H1 (cell line): ENCODE measurements around the gene MORN5. TPM values are rescaled to one million over a fixed set of nuclear protein-coding genes. Genes with fewer than 3 reads are reported as not detected.

Experiments used
- CTCF ChIA-PET: fragments of 300-600 bp; sonication (Branson Sonifier 250); formaldehyde crosslinking; loops from one replicate; lab custom pipeline; 2021; ENCODE audit not compliant: partially characterized antibody; lab: Charles Lee
- POLR2A ChIA-PET: fragments of 300-600 bp; sonication (Branson Sonifier 250); formaldehyde crosslinking; loops from one replicate; lab custom pipeline; 2021; ENCODE audit warnings: inconsistent platforms; ENCODE audit not compliant: partially characterized antibody; lab: Charles Lee
- DNase-seq, 2 experiments: peaks; one replicate each; pipeline versions ENCODE4 v3.0.0 to v3.0.0-alpha.2; 2010 to 2022; ENCODE audit warnings: low spot score in 2 of 2, low read depth in 1 of 2, mixed read lengths in 1 of 2
- FAIRE-seq: peaks from 2 replicates; lab custom pipeline; 2011; peaks lifted over from hg19 to GRCh38; lab: Jason Lieb, UNC
- H2AFZ ChIP-seq: 2 replicates; pipeline ENCODE4 v1.8.1; 2012; ENCODE audit warnings: low read length, inconsistent platforms
- H2AK5ac ChIP-seq: 2 replicates; pipeline ENCODE4 v1.6.1; 2013; ENCODE audit warnings: low read depth, low read length
- H2BK120ac ChIP-seq: replicated peaks from 2 replicates; pipeline ENCODE3; 2013; ENCODE audit warnings: low read depth, low read length, inconsistent platforms
- H2BK12ac ChIP-seq: 2 replicates; pipeline ENCODE4 v1.6.1; 2013; ENCODE audit warnings: low read depth, low read length
- H2BK15ac ChIP-seq: 2 replicates; pipeline ENCODE4 v1.6.1; 2013; ENCODE audit warnings: low read length
- H2BK20ac ChIP-seq: 2 replicates; pipeline ENCODE4 v1.6.1; 2013; ENCODE audit warnings: low read length
- H2BK5ac ChIP-seq: 2 replicates; pipeline ENCODE4 v1.6.1; 2013; ENCODE audit warnings: low read depth, low read length
- H3K14ac ChIP-seq: 2 replicates; pipeline ENCODE4 v1.6.1; 2013; ENCODE audit warnings: inconsistent platforms; ENCODE audit not compliant: insufficient read length
- H3K18ac ChIP-seq: 2 replicates; pipeline ENCODE4 v1.6.1; 2013; ENCODE audit warnings: low read length; ENCODE audit errors: extremely low read depth
- H3K23ac ChIP-seq: 2 replicates; pipeline ENCODE4 v1.6.1; 2013; ENCODE audit warnings: inconsistent platforms; ENCODE audit not compliant: insufficient read length
- H3K23me2 ChIP-seq: 2 replicates; pipeline ENCODE4 v1.6.1; 2013; ENCODE audit warnings: low read depth, low read length
- H3K27ac ChIP-seq: 2 replicates; pipeline ENCODE4 v1.6.1; 2011; ENCODE audit warnings: low read depth, low read length, inconsistent platforms
- H3K27me3 ChIP-seq, 4 experiments: replicated peaks in 1 of 4; 1 replicate in 1 of 4; 2 replicates in 3 of 4; pipeline versions ENCODE4 v1.6.1 to v1.8.1; 2011 to 2013; ENCODE audit warnings: low read length in 3 of 4, mild to moderate bottlenecking in 3 of 4, inconsistent platforms in 2 of 4, mixed read lengths in 2 of 4, moderate library complexity in 1 of 4; ENCODE audit not compliant: control insufficient read depth in 3 of 4, insufficient read depth in 3 of 4; ENCODE audit errors: extremely low read depth in 1 of 4
- H3K36me3 ChIP-seq, 4 experiments: 2 replicates each; pipeline versions ENCODE4 v1.6.1 to v1.8.1; 2011 to 2013; ENCODE audit warnings: mild to moderate bottlenecking in 4 of 4, low read length in 3 of 4, moderate library complexity in 2 of 4, control low read depth in 1 of 4, inconsistent platforms in 1 of 4; ENCODE audit not compliant: insufficient read depth in 4 of 4, control insufficient read depth in 2 of 4
- H3K4ac ChIP-seq: replicated peaks from 2 replicates; pipeline ENCODE3; 2013; ENCODE audit warnings: low read length, low read depth, mixed read lengths, inconsistent platforms; ENCODE audit not compliant: insufficient read length
- H3K4me1 ChIP-seq, 4 experiments: replicated peaks in 1 of 4; 1 replicate in 1 of 4; 2 replicates in 3 of 4; pipeline versions ENCODE4 v1.6.1 to v1.8.1; 2011 to 2013; ENCODE audit warnings: low read length in 3 of 4, inconsistent platforms in 2 of 4, mixed read lengths in 1 of 4; ENCODE audit not compliant: insufficient read depth in 4 of 4, control insufficient read depth in 3 of 4
- H3K4me2 ChIP-seq, 2 experiments: 2 replicates each; pipeline versions ENCODE4 v1.6.1 to v1.8.1; 2011 to 2013; ENCODE audit warnings: low read depth in 2 of 2, low read length in 2 of 2, control low read depth in 1 of 2, inconsistent platforms in 1 of 2, mild to moderate bottlenecking in 1 of 2; ENCODE audit not compliant: insufficient read depth in 1 of 2
- H3K4me3 ChIP-seq, 4 experiments: fragments of 200-600, 300-600 bp in 1 of 4; sonication (generic), shearing (Covaris generic), sonication (Bioruptor Twin) in 1 of 4; 2 replicates each; pipeline versions ENCODE4 v1.5.1 to v1.8.1; 2011 to 2016; ENCODE audit warnings: low read length in 4 of 4, low read depth in 3 of 4, control low read depth in 2 of 4, inconsistent platforms in 2 of 4, mild to moderate bottlenecking in 2 of 4, mixed read lengths in 1 of 4, moderate library complexity in 1 of 4; ENCODE audit not compliant: insufficient read depth in 2 of 4; ENCODE audit errors: extremely low read depth in 1 of 4
- H3K56ac ChIP-seq: replicated peaks from 2 replicates; pipeline ENCODE3; 2013; ENCODE audit warnings: low read depth, mild to moderate bottlenecking, mixed read lengths, low read length, inconsistent platforms; ENCODE audit not compliant: insufficient read length
- H3K79me1 ChIP-seq: 2 replicates; pipeline ENCODE4 v1.6.1; 2013; ENCODE audit warnings: low read depth, low read length, control low read depth
- H3K79me2 ChIP-seq, 2 experiments: 2 replicates each; pipeline versions ENCODE4 v1.6.1 to v1.8.1; 2012 to 2013; ENCODE audit warnings: low read length in 2 of 2, mild to moderate bottlenecking in 2 of 2, inconsistent platforms in 1 of 2; ENCODE audit not compliant: insufficient read depth in 2 of 2, control insufficient read depth in 1 of 2
- H3K9ac ChIP-seq, 4 experiments: replicated peaks in 1 of 4; 1 replicate in 1 of 4; 2 replicates in 3 of 4; pipeline versions ENCODE4 v1.6.1 to v1.8.1; 2011 to 2013; ENCODE audit warnings: low read depth in 3 of 4, low read length in 3 of 4, control low read depth in 2 of 4, mild to moderate bottlenecking in 2 of 4, moderate library complexity in 2 of 4, inconsistent platforms in 1 of 4; ENCODE audit errors: extremely low read depth in 1 of 4
- H3K9me3 ChIP-seq, 2 experiments: 2 replicates each; pipeline versions ENCODE4 v1.6.1 to v1.8.1; 2012 to 2013; ENCODE audit warnings: mild to moderate bottlenecking in 2 of 2, moderate library complexity in 2 of 2, control low read depth in 1 of 2, inconsistent platforms in 1 of 2, low read depth in 1 of 2, low read length in 1 of 2, mixed read lengths in 1 of 2; ENCODE audit not compliant: insufficient read depth in 2 of 2
- H4K20me1 ChIP-seq, 2 experiments: replicated peaks in 1 of 2; 2 replicates each; pipeline versions ENCODE3 to v1.8.1; 2011 to 2013; ENCODE audit warnings: inconsistent platforms in 2 of 2, low read length in 2 of 2, mild to moderate bottlenecking in 1 of 2; ENCODE audit not compliant: insufficient read depth in 2 of 2, control insufficient read depth in 1 of 2
- H4K5ac ChIP-seq: 2 replicates; pipeline ENCODE4 v1.6.1; 2013; ENCODE audit warnings: low read length, low read depth, mixed read lengths, inconsistent platforms; ENCODE audit not compliant: insufficient read length
- H4K8ac ChIP-seq: 2 replicates; pipeline ENCODE4 v1.8.0; 2013; ENCODE audit warnings: mild to moderate bottlenecking, moderate library complexity, low read length, inconsistent platforms; ENCODE audit not compliant: insufficient read depth; ENCODE audit errors: extremely low read depth
- H4K91ac ChIP-seq: replicated peaks from 2 replicates; pipeline ENCODE3; 2013; ENCODE audit warnings: low read length, mixed read lengths, inconsistent platforms; ENCODE audit not compliant: insufficient read length
- CBX5 ChIP-seq: fragments of 300-800, 300-1000 bp; sonication (generic); IDR thresholded peaks from 2 replicates; pipeline ENCODE4 v1.7.1; 2016; ENCODE audit warnings: antibody characterized with exemption, low read length, low read depth
- CBX8 ChIP-seq: fragments of 300-800, 300-1000 bp; sonication (generic); IDR thresholded peaks from 2 replicates; pipeline ENCODE4 v1.7.1; 2016; ENCODE audit warnings: low read depth, low read length, borderline replicate concordance
- CTCF ChIP-seq, 3 experiments: IDR thresholded peaks; 1 replicate in 2 of 3; 2 replicates in 1 of 3; pipeline versions ENCODE4 v1.5.1 to v1.6.1; 2011; ENCODE audit warnings: low read length in 3 of 3, mild to moderate bottlenecking in 3 of 3, inconsistent platforms in 2 of 3, low read depth in 1 of 3, moderate library complexity in 1 of 3; ENCODE audit not compliant: insufficient read depth in 1 of 3; ENCODE audit errors: control extremely low read depth in 1 of 3
- EP300 ChIP-seq, 2 experiments: IDR thresholded peaks; 1 replicate in 1 of 2; 2 replicates in 1 of 2; pipeline ENCODE4 v1.6.1; 2011 to 2012; ENCODE audit warnings: low read depth in 2 of 2, low read length in 2 of 2, mild to moderate bottlenecking in 2 of 2, borderline replicate concordance in 1 of 2, inconsistent platforms in 1 of 2, moderate library complexity in 1 of 2
- RBBP5 ChIP-seq: IDR thresholded peaks from 2 replicates; pipeline ENCODE4 v1.7.1; 2012; ENCODE audit warnings: low read depth, mild to moderate bottlenecking, inconsistent platforms, low read length, moderate library complexity, borderline replicate concordance
- RFX5 ChIP-seq: IDR thresholded peaks from 2 replicates; pipeline ENCODE4 v1.6.1; 2011; ENCODE audit warnings: low read depth, low read length, improper control_type of control experiment, borderline replicate concordance
- RNF2 ChIP-seq: fragments of 200-900, 300-1000 bp; sonication (generic); IDR thresholded peaks from 2 replicates; pipeline ENCODE4 v1.7.1; 2016; ENCODE audit warnings: borderline replicate concordance, low read depth, mild to moderate bottlenecking, antibody characterized with exemption, low read length; ENCODE audit not compliant: poor library complexity, severe bottlenecking; ENCODE audit errors: missing control alignments
- SIX5 ChIP-seq: IDR thresholded peaks from 2 replicates; pipeline ENCODE4 v1.6.1; 2011; ENCODE audit warnings: mild to moderate bottlenecking, low read depth, low read length
- SP2 ChIP-seq: IDR thresholded peaks from 2 replicates; pipeline ENCODE4 v1.6.1; 2012; ENCODE audit warnings: mild to moderate bottlenecking, low read length, inconsistent platforms
- TCF12 ChIP-seq: IDR thresholded peaks from 2 replicates; pipeline ENCODE4 v1.6.1; 2011; ENCODE audit warnings: low read depth, mild to moderate bottlenecking, low read length
- YY1 ChIP-seq: IDR thresholded peaks from 2 replicates; pipeline ENCODE4 v1.6.1; 2011; ENCODE audit warnings: low read depth, mild to moderate bottlenecking, low read length
- WGBS, 2 experiments: shearing (Covaris generic) in 1 of 2; methylation state at CpG; one replicate each; pipeline versions ENCODE4 v1.1.6 to v1.1.7; 2013 to 2015; ENCODE audit warnings: low lambda C conversion rate in 2 of 2, mixed read lengths in 2 of 2, inconsistent platforms in 1 of 2, low coverage in 1 of 2, missing lambda C conversion rate in 1 of 2; ENCODE audit not compliant: insufficient replicate concordance in 2 of 2, insufficient coverage in 1 of 2, insufficient read length in 1 of 2; ENCODE audit errors: extremely low coverage in 1 of 2, missing lambda C conversion rate in 1 of 2; 5-methylcytosine and 5-hydroxymethylcytosine counted together
- polyA plus RNA-seq, 7 experiments: library from polyadenylated mRNA; depleted of rRNA in 3 of 7; stranded (reverse) in 5 of 7; unstranded in 2 of 7; fragments of >200 nt in 5 of 7; fragments of 200-250 nt in 2 of 7; gene quantifications; 1 replicate in 5 of 7; 2 replicates in 1 of 7; 4 replicates in 1 of 7; pipeline versions ENCODE4 v1.2.1 to v1.2.3, GENCODE V29; 2011 to 2013; ENCODE audit warnings: missing spikeins in 2 of 7, mixed read lengths in 2 of 7
- total RNA-seq: library from RNA; stranded (reverse); fragmentation: NEBNext Ultra II Directional; extraction: Animal tissue kit (Norgen Biotek cat#: 25700); gene quantifications from 2 replicates; pipeline ENCODE4 v1.2.1, GENCODE V29; 2021

Gene MORN5
- total and polyA plus RNA-seq, 2 of the 8 experiments (the other 6 are each of a cell fraction or from before 2014, with no cell fraction given), result not detected

DNA sequence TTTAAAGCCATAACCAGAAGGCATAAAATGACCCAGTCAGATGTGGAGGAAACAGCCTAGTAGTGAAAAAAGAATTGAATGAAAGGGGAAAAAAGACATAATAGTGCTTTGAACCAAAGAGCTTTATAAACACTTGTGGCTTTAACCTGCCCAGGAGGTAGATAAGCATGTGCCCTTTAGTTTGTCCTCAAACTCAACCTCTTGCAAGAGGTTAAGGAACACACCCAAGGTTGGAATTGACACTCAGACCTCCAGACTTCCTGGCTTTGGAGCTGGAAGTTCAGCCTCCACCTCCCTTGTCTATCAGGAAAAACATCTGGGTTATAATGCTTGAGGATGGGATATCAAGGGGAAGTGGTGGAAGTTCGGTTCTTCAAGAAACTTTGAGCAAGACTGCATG lies 16.4 kb upstream of the MORN5 start:
- H2BK12ac ChIP-seq, result no peak overlapping the region
- H3K9me3 ChIP-seq, result no peaks in the 10 kb centered on the region
- no peaks in the 10 kb centered on the region for H3K27me3 ChIP-seq
- H3K23ac ChIP-seq, result no peak overlapping the region
- no peaks in the 10 kb centered on the region for H3K79me1 ChIP-seq
- CTCF ChIA-PET, result interaction anchor here (1.0 to 7.6 kb wide), 7 partner anchors 9 to 44 kb away, joined by 5 to 78 read pairs (median 6); no protein-coding TSS in a partner anchor
- POLR2A ChIA-PET, result interaction anchor here (2.1 kb wide), 1 partner anchor 9 kb away, joined by 4 read pairs; no protein-coding TSS in a partner anchor
- no peak overlapping the region for H3K9ac ChIP-seq
- no peak overlapping the region for H2BK20ac ChIP-seq
- no peak overlapping the region for H4K8ac ChIP-seq
- peaks cover 0 to 2% of the 10 kb centered on the region in 2 experiments for H4K20me1 ChIP-seq
- no peak for FAIRE-seq
- H3K14ac ChIP-seq, result no peak overlapping the region
- H3K18ac ChIP-seq, result no peak overlapping the region
- no peak overlapping the region for H4K5ac ChIP-seq
- WGBS, 2 experiments, result 75% methylated on average over 1 of the region's 1 CpG; no CpG with 5 or more reads in 1 of the 2 experiments
- H4K91ac ChIP-seq, result no peak overlapping the region
- no peak overlapping the region for H3K27ac ChIP-seq
- no peaks in the 10 kb centered on the region for H3K79me2 ChIP-seq
- no peak overlapping the region for H3K4me3 ChIP-seq
- peaks cover 4 to 38% (median 14%) of the 10 kb centered on the region in 4 experiments; a peak in 7 of 8 replicates for H3K36me3 ChIP-seq
- no peak overlapping the region for H2BK120ac ChIP-seq
- DNase-seq, result no peak
- H2AFZ ChIP-seq, result no peak overlapping the region
- no peak overlapping the region for H3K4ac ChIP-seq
- H2BK15ac ChIP-seq, result no peak overlapping the region
- no peak overlapping the region for H2AK5ac ChIP-seq
- peaks cover 0 to 4% (median 0%) of the 10 kb centered on the region in 4 experiments; a peak in 1 of 7 replicates for H3K4me1 ChIP-seq
- no peaks in the 10 kb centered on the region for H3K23me2 ChIP-seq
- H3K56ac ChIP-seq, result no peak overlapping the region
- no peak overlapping the region for H3K4me2 ChIP-seq
- H2BK5ac ChIP-seq, result no peak overlapping the region
- TF ChIP-seq CBX5, result no peak
- TF ChIP-seq CTCF (IDR thresholded peaks at IDR 0.05; ENCODE audit: control extremely low read depth in 1 of 3, insufficient read depth in 1 of 3, low read depth in 1 of 3, low read length in 3 of 3), result no peak
- no peak for TF ChIP-seq RNF2
- no peak for TF ChIP-seq SP2
- TF ChIP-seq RFX5, result no peak
- TF ChIP-seq RBBP5, result no peak
- no peak for TF ChIP-seq CBX8
- no peak for TF ChIP-seq TCF12
- no peak for TF ChIP-seq YY1
- no peak for TF ChIP-seq SIX5
- TF ChIP-seq EP300 (IDR thresholded peaks at IDR 0.05; ENCODE audit: borderline replicate concordance in 1 of 2, low read depth in 2 of 2, low read length in 2 of 2), result no peak
